Measurements from ENCODE around the gene RAB5IF.
"Not testable (repeated sequence)": the region's sequence is repeated elsewhere in the genome, so short reads cannot be mapped to it uniquely, and the experiment has no call there.

The RAB5IF gene

GRCh38 chr20:36605399-36606157 lies at the start of gene RAB5IF:
TSS of gene RAB5IF (plus strand) at chr20:36605779. CDS start at chr20:36605952, 173 bp downstream.
- peak; percentile 99 for DNase-seq (ENCODE audit: low spot score)

- DNase-seq (ENCODE audit: low spot score): no peak
Measured at GRCh38 chr20:36562724-36563123, 42.9 kb upstream of the RAB5IF start.

GRCh38 chr20:36563374-36563773 lies 42.2 kb upstream of the RAB5IF start:
- no peak for DNase-seq (ENCODE audit: low spot score)

GRCh38 chr20:36564078-36564725 lies 41.4 kb upstream of the RAB5IF start:
- DNase-seq (ENCODE audit: low spot score): not testable (repeated sequence)

- DNase-seq (ENCODE audit: low spot score): not testable (repeated sequence)
Measured at GRCh38 chr20:36564726-36565121, 40.9 kb upstream of the RAB5IF start.

- no peak for DNase-seq (ENCODE audit: low spot score)
Measured at GRCh38 chr20:36565520-36565919, 40.1 kb upstream of the RAB5IF start.

GRCh38 chr20:36569847-36570429 lies 35.6 kb upstream of the RAB5IF start:
- no peak for DNase-seq (ENCODE audit: low spot score)

- no peak for DNase-seq (ENCODE audit: low spot score)
Measured at GRCh38 chr20:36571564-36572504, 33.7 kb upstream of the RAB5IF start.

GRCh38 chr20:36572701-36573102 lies 32.9 kb upstream of the RAB5IF start:
- DNase-seq (ENCODE audit: low spot score): no peak

GRCh38 chr20:36573103-36573797 lies 32.3 kb upstream of the RAB5IF start, which contains the start of gene TGIF2:
TSS of gene TGIF2 (plus strand) at chr20:36573597. CDS start at chr20:36578775, 5,178 bp downstream.
- peak; percentile 94 for DNase-seq (ENCODE audit: low spot score)

GRCh38 chr20:36573798-36574365 lies 31.7 kb upstream of the RAB5IF start:
- peak; percentile 73 for DNase-seq (ENCODE audit: low spot score)

- peak; percentile 74 for DNase-seq (ENCODE audit: low spot score)
Measured at GRCh38 chr20:36574366-36575135, 31.0 kb upstream of the RAB5IF start.

- no peak for DNase-seq (ENCODE audit: low spot score)
Measured at GRCh38 chr20:36576081-36576445, 29.5 kb upstream of the RAB5IF start.

GRCh38 chr20:36578356-36579041 lies 27.1 kb upstream of the RAB5IF start:
- no peak for DNase-seq (ENCODE audit: low spot score)

- no peak for DNase-seq (ENCODE audit: low spot score)
Measured at GRCh38 chr20:36579996-36580545, 25.5 kb upstream of the RAB5IF start.

GRCh38 chr20:36582322-36582721 lies 23.3 kb upstream of the RAB5IF start:
- no peak for DNase-seq (ENCODE audit: low spot score)

- no peak for DNase-seq (ENCODE audit: low spot score)
Measured at GRCh38 chr20:36582821-36583220, 22.8 kb upstream of the RAB5IF start.

GRCh38 chr20:36584018-36584481 lies 21.5 kb upstream of the RAB5IF start:
- no peak for DNase-seq (ENCODE audit: low spot score)
